TTC549 (cell line): ENCODE data around the gene DOCK1.
"Not testable (repeated sequence)": the region's sequence is repeated elsewhere in the genome, so short reads cannot be mapped to it uniquely, and the experiment has no call there.

Experiments
- FAIRE-seq: peaks from 2 replicates; lab custom pipeline; 2012; peaks lifted over from hg19 to GRCh38; lab: Jason Lieb, UNC

DOCK1 gene

GRCh38 chr10:127279334-127279774 is 374.1 kb downstream of the DOCK1 start:
- no peak for FAIRE-seq

- no peak for FAIRE-seq
These were observed 375.2 kb downstream of the DOCK1 start for GRCh38 chr10:127280446-127280845.

- no peak for FAIRE-seq
These were observed 377.8 kb downstream of the DOCK1 start for GRCh38 chr10:127283017-127283416.

DNA sequence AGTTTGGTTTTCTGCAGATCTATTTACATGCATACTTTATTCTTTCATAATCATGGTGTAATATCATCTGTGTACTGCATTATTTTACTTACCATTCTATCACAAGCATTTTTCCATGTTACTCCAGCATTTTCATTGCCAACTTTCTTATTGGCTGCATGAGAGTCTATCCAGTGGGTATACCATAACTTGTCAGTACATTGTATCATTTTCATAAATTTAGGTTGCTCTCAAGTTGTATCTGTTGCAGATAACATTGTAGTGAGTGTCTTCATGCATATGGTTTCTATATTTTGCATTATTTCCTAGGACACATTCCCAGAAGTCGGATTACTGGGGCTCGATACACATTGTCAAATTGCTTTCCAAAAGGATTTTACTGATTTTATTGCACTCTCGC is 378.3 kb downstream of the DOCK1 start:
- no peak for FAIRE-seq

- FAIRE-seq, result no peak
These were observed 385.6 kb downstream of the DOCK1 start for GRCh38 chr10:127290850-127291249.

GRCh38 chr10:127291329-127291728 is 386.1 kb downstream of the DOCK1 start:
- no peak for FAIRE-seq

- no peak for FAIRE-seq
These were observed 387.7 kb downstream of the DOCK1 start for GRCh38 chr10:127292888-127293287.

GRCh38 chr10:127293640-127294039 is 388.4 kb downstream of the DOCK1 start:
- no peak for FAIRE-seq

- FAIRE-seq, result no peak
These were observed 391.5 kb downstream of the DOCK1 start for GRCh38 chr10:127296696-127297095.

- no peak for FAIRE-seq
These were observed 393.2 kb downstream of the DOCK1 start for GRCh38 chr10:127298381-127298780.

DNA sequence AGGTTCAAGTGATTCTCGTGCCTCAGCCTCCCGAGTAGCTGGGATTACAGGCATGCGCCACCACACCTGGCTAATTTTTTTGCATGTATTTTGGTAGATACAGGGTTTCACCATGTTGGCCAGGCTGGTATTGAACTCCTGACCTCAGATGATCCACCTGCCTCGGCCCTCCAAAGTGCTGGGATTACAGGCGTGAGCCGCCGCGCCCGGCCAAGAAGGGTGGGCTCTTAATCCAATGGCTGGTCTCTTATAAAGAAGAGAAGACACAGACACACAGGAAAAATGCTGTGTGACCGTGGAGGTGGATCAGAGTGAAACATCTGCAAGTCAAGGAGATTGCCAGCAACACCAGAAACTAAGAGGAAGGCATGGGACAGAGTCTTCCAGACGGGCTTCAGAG is 394.0 kb downstream of the DOCK1 start:
- not testable (repeated sequence) for FAIRE-seq

GRCh38 chr10:127299956-127300689 is 394.9 kb downstream of the DOCK1 start:
- no peak for FAIRE-seq

- no peak for FAIRE-seq
These were observed 395.7 kb downstream of the DOCK1 start for GRCh38 chr10:127300868-127301321.

GRCh38 chr10:127302343-127302742 is 397.1 kb downstream of the DOCK1 start:
- no peak for FAIRE-seq

- FAIRE-seq, result no peak
These were observed 397.9 kb downstream of the DOCK1 start for GRCh38 chr10:127303105-127303504.

DNA sequence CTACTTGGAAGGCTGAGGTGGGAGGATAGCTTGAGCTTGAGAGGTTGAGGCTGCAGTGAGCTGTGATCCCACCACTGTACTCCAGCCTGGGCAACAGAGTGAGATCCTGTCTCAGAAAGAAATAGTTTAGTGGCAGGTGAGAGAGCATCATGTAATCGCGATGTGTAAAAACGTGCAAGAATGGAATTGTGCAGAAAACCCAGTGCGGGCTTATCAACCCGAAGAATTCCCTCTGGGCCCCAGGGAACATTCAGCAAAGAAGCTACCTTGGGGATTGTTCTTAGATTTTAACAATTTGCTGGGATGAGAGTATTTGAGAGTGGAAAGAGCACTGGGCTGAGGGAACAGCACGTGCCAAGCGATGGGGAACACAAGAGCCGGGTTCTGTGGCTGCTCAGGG is 398.5 kb downstream of the DOCK1 start:
- FAIRE-seq, result no peak

DNA sequence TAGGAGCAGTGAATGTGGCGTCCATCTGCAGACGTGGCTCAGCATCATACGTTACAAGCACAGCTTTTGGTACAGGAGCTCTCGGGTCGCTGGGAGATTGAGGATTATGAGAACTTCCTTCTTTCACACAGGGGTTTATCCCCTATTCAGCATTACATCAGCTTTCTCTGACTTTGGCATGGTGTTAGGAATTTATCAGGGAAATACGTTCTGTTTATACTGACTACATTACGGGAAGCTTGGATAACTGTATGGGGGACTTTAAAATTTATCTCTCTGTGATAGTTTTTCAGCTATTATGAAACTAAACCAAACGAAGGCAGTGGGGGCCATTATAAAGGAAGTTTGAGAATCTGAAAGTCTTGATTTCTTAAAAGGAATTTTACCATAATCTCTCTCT is 401.3 kb downstream of the DOCK1 start:
- FAIRE-seq, result no peak

- FAIRE-seq, result no peak
These were observed 402.1 kb downstream of the DOCK1 start for GRCh38 chr10:127307338-127307737.

- no peak for FAIRE-seq
These were observed 402.8 kb downstream of the DOCK1 start for GRCh38 chr10:127308031-127308430.

- FAIRE-seq, result not testable (repeated sequence)
These were observed 404.4 kb downstream of the DOCK1 start for GRCh38 chr10:127309619-127310018.

DNA sequence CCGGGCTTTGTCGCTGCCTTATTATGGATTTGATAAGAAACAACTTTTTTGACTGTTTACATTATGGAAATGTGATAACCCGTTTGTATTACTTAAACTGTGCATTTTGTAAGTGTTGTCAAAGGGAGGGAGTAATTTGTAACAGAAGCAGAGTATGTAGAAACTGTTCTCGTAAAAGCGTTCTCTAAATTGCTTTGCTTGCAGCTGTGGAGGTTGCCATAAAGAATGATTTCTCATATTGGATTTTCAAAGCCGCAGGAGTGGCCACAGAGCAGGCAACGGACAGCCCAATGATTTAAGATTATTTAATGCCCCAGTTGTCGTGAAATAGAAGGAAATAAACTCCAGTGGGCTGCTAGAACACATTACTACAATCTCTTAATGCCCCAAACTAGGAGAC is 405.2 kb downstream of the DOCK1 start:
- no peak for FAIRE-seq

GRCh38 chr10:127310923-127311322 is 405.7 kb downstream of the DOCK1 start:
- FAIRE-seq, result no peak

DNA sequence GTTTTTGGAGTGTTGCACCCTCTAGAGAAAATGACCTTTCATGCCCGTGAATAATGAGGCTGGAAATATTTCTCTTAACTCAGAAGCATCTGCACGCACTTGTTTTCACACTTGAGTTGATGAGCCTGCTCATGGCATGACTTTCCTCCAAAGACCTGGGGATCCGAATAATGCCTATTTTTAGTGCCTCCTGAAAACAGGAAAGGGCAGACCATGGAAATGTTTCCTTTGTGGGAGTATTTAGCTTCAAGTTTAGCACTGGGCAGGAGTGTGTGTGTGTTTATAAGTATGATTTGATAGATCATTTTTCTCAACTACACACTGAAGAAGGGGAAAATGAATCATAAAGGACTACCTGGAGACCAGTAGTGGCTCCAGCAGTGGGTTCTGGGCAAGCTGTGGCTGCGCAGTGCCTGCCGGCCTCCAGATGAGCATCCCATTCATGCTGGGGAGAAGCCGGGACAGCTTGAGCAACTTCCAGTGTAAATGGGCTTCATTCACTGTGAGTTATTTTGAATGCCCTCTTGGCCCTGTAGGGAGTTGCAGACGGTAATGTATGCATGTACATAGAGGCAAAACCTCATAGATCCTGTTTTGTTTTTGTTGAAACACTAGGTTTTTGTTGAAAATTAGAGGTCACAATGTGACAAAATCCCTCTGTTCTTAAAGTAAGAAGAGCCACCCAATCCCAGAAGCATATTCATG is 408.9 kb downstream of the DOCK1 start:
- no peak for FAIRE-seq

GRCh38 chr10:127314797-127315196 is 409.6 kb downstream of the DOCK1 start:
- FAIRE-seq, result no peak
